Naive thymus-derived CD8-positive, alpha-beta T cell (primary cell): ENCODE measurements around the gene FAM133A. TPM values are rescaled to one million over a fixed set of nuclear protein-coding genes. Genes with fewer than 3 reads are reported as not detected.

ENCODE experiments used
- ATAC-seq, 2 donors: fragments of 150-1000 bp; cut with Tn5 transposase in 1 of 2; sonication (Bioruptor Pico), chemical (Tn5 transposase) in 1 of 2; 1 replicate in 1 of 2; 2 replicates in 1 of 2; pipeline ENCODE4 v1.10.0; 2021; ENCODE audit warnings: mild to moderate bottlenecking in 2 of 2, moderate library complexity in 2 of 2
- POLR2A ChIA-PET: fragments of 350-600 bp; sonication (Branson Sonifier 250); formaldehyde crosslinking; loops from one replicate; lab custom pipeline; 2021; ENCODE audit warnings: antibody characterized with exemption; lab: Charles Lee
- DNase-seq, 10 donors: peaks; one replicate each; pipeline versions ENCODE4 v3.0.0 to v3.0.0-alpha.2; 2020 to 2022
- H3K27ac Mint-ChIP-seq, 10 donors: one replicate each; pipeline ENCODE4 v1.8.0; 2020 to 2022; ENCODE audit warnings: mild to moderate bottlenecking in 10 of 10, mixed read lengths in 10 of 10, moderate library complexity in 4 of 10, inconsistent platforms in 1 of 10
- H3K27me3 Mint-ChIP-seq, 5 donors: one replicate each; pipeline ENCODE4 v1.8.0; 2021 to 2022; ENCODE audit warnings: mixed read lengths in 5 of 5
- H3K36me3 Mint-ChIP-seq, 3 donors: one replicate each; pipeline ENCODE4 v1.8.0; 2020 to 2022; ENCODE audit warnings: mixed read lengths in 3 of 3, mild to moderate bottlenecking in 2 of 3, inconsistent platforms in 1 of 3
- H3K4me1 Mint-ChIP-seq, 4 donors: one replicate each; pipeline ENCODE4 v1.8.0; 2021 to 2022; ENCODE audit warnings: mixed read lengths in 4 of 4
- H3K4me3 Mint-ChIP-seq, 10 donors: one replicate each; pipeline ENCODE4 v1.8.0; 2020 to 2022; ENCODE audit warnings: mild to moderate bottlenecking in 10 of 10, mixed read lengths in 10 of 10, moderate library complexity in 6 of 10, inconsistent platforms in 1 of 10
- H3K9me3 Mint-ChIP-seq, 9 donors: one replicate each; pipeline ENCODE4 v1.8.0; 2020 to 2022; ENCODE audit warnings: mixed read lengths in 9 of 9, mild to moderate bottlenecking in 3 of 9, inconsistent platforms in 1 of 9, moderate library complexity in 1 of 9
- polyA plus RNA-seq, 3 donors: library from polyadenylated mRNA; unstranded; fragments of 300-500 nt; fragmentation: Illumina TruSeq; gene quantifications; one replicate each; pipeline ENCODE4 v1.2.3, GENCODE V29; 2021
- total RNA-seq, 8 experiments: library from RNA in 2 of 8; stranded (reverse) in 2 of 8; gene quantifications; one replicate each; pipeline ENCODE4 v1.2.3 and lab custom pipeline; 2021 to 2026

The FAM133A gene
- total RNA-seq (under 1 TPM in 1 of 2 experiments, not detected in 1; 0.16 TPM), polyA plus RNA-seq (not detected), total RNA-seq (lab: John Stamatoyannopoulos, UW) (0 to 0.32 (median 0.21) reads per million in 6 experiments)

DNA sequence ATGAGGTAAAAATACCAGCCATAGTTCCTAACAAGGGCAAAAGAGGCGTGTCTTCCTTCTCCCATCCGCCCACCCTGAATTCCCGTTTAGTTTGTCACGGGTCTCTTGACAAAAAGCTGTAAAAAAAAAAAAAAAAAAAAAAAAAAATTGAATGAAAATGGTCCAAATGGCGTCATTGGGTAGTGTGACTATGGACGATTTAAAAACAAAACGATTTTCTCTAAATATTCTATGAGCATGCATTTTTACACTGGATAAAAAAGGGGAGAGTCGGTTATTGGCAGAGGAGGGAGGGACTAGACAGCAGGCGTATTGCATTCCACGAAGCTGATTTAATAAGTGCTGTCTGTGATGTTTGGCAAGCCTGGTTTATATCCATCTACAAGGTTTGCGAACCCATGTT is at the start of gene FAM133A:
FAM133A (plus strand) TSS at position 338 of the 403 bp plus-strand sequence. CDS start 35,214 bp downstream, outside the sequence.
- Mint-ChIP-seq H3K27ac (peak within 1 kb of the TSS; percentile 91 to 98 (median 96)), H3K4me3 (peak within 1 kb of the TSS; percentile 93 to 99 (median 94)), H3K4me1 (peaks cover 7 to 18% (median 14%) of the 10 kb centered on the region in 4 donors), H3K9me3 (no peaks in the 10 kb centered on the region), H3K27me3 (no peaks in the 10 kb centered on the region), H3K36me3 (no peaks in the 10 kb centered on the region)
- POLR2A ChIA-PET = no interaction called here
- ATAC-seq (peak; percentile 23 to 24), DNase-seq (peak in 2 of 10 donors; percentile 8 to 10)

- DNase-seq (no peak), ATAC-seq (no peak)
- Mint-ChIP-seq H3K27me3 (peaks cover 0 to 7% (median 0%) of the 10 kb centered on the region in 5 donors), H3K27ac (no peak overlapping the region), H3K36me3 (no peaks in the 10 kb centered on the region), H3K4me3 (no peak overlapping the region), H3K9me3 (peaks cover 0 to 15% (median 3%) of the 10 kb centered on the region in 9 donors), H3K4me1 (no peaks in the 10 kb centered on the region)
- POLR2A ChIA-PET = no interaction called here
Observed at GRCh38 chrX:93637591-93637990, 36.4 kb upstream of the FAM133A start.

- Mint-ChIP-seq H3K36me3 (no peaks in the 10 kb centered on the region), H3K27me3 (no peaks in the 10 kb centered on the region), H3K4me3 (no peak overlapping the region), H3K4me1 (no peaks in the 10 kb centered on the region), H3K9me3 (peaks cover 0 to 2% (median 0%) of the 10 kb centered on the region in 9 donors), H3K27ac (no peak overlapping the region)
- DNase-seq (no peak), ATAC-seq (no peak)
- POLR2A ChIA-PET = interaction anchor here (0.5 kb wide), 1 partner anchor 9 kb away, joined by 6 read pairs; no protein-coding TSS in a partner anchor
Observed at GRCh38 chrX:93649381-93649780, 24.6 kb upstream of the FAM133A start.

DNA sequence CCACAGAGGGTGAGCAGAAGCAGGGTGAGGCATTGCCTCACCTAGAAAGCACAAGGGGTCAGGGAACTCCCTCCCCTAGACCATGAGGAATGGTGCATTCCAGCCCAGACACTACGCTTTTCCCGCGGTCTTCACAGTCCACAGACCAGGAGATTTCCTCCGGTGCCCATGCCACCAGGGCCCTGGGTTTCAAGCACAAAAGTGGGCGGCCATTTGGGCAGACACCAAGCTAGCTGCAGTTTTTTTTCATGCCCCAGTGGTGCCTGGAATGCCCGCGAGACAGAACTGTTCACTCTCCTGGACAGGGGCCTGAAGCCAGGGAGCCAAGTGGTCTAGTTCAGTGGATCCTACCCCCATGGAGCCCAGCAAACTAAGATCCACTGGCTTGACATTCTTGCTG is 13.4 kb upstream of the FAM133A start:
- Mint-ChIP-seq H3K36me3 (no peaks in the 10 kb centered on the region), H3K27me3 (no peaks in the 10 kb centered on the region)
- ATAC-seq = no peak

DNA sequence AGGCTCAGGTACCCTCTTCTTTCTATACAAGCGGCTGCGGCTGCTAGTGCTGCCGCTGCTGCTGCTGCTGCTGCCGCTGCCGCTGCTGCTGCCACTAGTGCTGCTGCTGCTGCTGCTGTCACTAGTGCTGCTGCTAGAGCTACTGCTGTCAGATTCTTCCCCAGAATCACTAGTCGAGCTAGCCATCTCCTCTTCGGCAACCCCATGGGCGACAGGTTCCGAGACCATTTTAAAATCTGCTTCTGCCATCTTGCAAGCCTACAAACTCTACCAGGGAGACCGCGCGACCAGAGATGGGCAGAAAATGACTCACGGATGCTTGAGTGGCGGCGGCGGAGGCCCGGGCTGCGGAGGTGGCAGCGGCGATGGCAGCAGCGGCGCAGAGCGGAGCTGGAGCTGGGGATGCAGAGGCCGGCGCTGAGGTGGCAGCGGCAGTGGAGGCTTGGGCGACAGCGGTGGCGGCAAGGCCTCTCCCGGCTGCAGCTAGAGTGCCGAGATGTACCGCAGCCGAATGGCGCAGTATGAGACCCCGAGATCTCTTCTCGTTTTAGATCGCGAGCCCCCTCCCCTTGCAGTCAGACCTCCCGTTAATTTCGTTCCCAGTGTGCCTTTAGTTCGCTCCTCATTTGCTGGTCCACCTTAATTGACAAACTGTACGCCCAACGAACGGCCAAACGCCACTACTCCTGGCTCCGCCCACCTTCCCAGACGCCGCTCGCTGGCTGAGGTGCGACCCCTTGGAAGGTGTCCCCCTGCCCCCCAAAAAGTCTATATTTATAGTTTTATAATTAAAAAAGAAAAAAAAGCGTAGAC is 744 bp upstream of the FAM133A start, which contains the start of gene NAP1L3:
NAP1L3 (minus strand) TSS at position 523 of the 813 bp plus-strand sequence; CDS start at position 249, 274 bp downstream.
- ATAC-seq (peak; percentile 72 to 83), DNase-seq (peak; percentile 19 to 75 (median 50))
- Mint-ChIP-seq H3K4me1 (peaks cover 7 to 18% (median 14%) of the 10 kb centered on the region in 4 donors), H3K9me3 (no peaks in the 10 kb centered on the region), H3K27me3 (no peaks in the 10 kb centered on the region), H3K4me3 (peak within 1 kb of the TSS; percentile 93 to 99 (median 94)), H3K27ac (peak within 1 kb of the TSS; percentile 91 to 98 (median 96)), H3K36me3 (no peaks in the 10 kb centered on the region)
- POLR2A ChIA-PET = no interaction called here

More for the DNA sequence above, 13.4 kb upstream of the FAM133A start:
- H3K4me1 Mint-ChIP-seq = no peaks in the 10 kb centered on the region
- H3K9me3 Mint-ChIP-seq = peaks cover 0 to 3% (median 0%) of the 10 kb centered on the region in 9 donors
- H3K4me3 Mint-ChIP-seq = no peak overlapping the region
- H3K27ac Mint-ChIP-seq = no peak overlapping the region
- POLR2A ChIA-PET = no interaction called here
- DNase-seq = no peak

DNA sequence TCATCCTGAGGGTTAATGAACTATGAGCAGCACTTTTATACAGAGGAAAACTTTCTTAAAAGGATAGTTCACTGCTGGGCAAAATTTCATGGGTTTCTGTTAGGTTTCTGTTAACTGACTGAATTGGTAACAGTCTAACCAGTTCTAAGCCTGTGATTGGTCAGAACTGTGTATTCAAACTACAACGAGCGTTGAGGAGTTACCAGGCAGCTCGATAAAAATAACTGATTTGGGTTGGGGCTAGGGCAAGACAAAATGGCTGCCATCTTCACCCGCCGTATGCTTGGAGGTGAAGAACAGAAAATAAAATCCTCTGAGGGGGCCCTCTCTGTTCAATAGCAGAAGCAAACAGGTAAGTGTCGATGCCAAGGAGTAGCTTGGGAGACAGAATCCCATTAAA is 22.0 kb downstream of the FAM133A start:
- DNase-seq (no peak), ATAC-seq (no peak)
- Mint-ChIP-seq H3K36me3 (no peaks in the 10 kb centered on the region), H3K9me3 (no peaks in the 10 kb centered on the region), H3K4me1 (no peaks in the 10 kb centered on the region), H3K4me3 (no peak overlapping the region), H3K27ac (no peak overlapping the region), H3K27me3 (peaks cover 0 to 6% (median 0%) of the 10 kb centered on the region in 5 donors)
- POLR2A ChIA-PET = no interaction called here

GRCh38 chrX:93703701-93704100 is 29.7 kb downstream of the FAM133A start:
- ATAC-seq (no peak), DNase-seq (no peak)
- Mint-ChIP-seq H3K4me3 (no peak overlapping the region), H3K4me1 (no peaks in the 10 kb centered on the region), H3K27me3 (no peaks in the 10 kb centered on the region), H3K36me3 (no peaks in the 10 kb centered on the region), H3K9me3 (peaks cover 0 to 4% (median 0%) of the 10 kb centered on the region in 9 donors), H3K27ac (no peak overlapping the region)
- POLR2A ChIA-PET = no interaction called here

DNA sequence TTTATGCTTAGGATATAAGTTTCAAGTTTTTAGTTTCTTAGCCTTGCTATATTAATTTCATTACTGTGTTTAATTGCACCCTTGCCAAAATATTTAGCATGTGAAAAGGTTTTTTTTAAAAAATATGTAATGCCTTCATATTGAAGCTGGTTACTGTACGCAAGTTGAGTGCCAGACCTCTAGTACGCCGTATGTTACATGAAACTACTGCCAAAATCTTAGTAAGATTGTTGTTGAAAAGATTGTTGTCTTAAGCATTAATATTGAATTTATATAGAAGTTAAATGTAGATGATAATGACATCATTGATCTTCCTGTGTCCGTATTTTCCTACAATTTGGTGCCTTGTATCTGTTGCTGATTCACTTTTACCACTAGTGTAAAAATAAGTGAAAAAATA is 37.1 kb downstream of the FAM133A start:
- no peaks in the 10 kb centered on the region for H3K27me3 Mint-ChIP-seq
- H3K9me3 Mint-ChIP-seq = peaks cover 0 to 4% (median 0%) of the 10 kb centered on the region in 9 donors
- no peak overlapping the region for H3K4me3 Mint-ChIP-seq
- ATAC-seq (no peak), DNase-seq (no peak)
- no peaks in the 10 kb centered on the region for H3K36me3 Mint-ChIP-seq
- H3K27ac Mint-ChIP-seq = no peak overlapping the region
- POLR2A ChIA-PET = no interaction called here
- H3K4me1 Mint-ChIP-seq = no peaks in the 10 kb centered on the region

GRCh38 chrX:93741811-93742210 is 67.8 kb downstream of the FAM133A start:
- no peaks in the 10 kb centered on the region for H3K27me3 Mint-ChIP-seq
- H3K27ac Mint-ChIP-seq = peak overlapping the region in 1 of 10 donors; percentile 44
- ATAC-seq (no peak), DNase-seq (no peak)
- no peaks in the 10 kb centered on the region for H3K9me3 Mint-ChIP-seq
- POLR2A ChIA-PET = no interaction called here
- H3K4me3 Mint-ChIP-seq = no peak overlapping the region
- H3K4me1 Mint-ChIP-seq = no peaks in the 10 kb centered on the region
- H3K36me3 Mint-ChIP-seq = no peaks in the 10 kb centered on the region

GRCh38 chrX:93760163-93760562 is 86.2 kb downstream of the FAM133A start:
- POLR2A ChIA-PET = no interaction called here
- peaks cover 0 to 5% (median 0%) of the 10 kb centered on the region in 9 donors for H3K9me3 Mint-ChIP-seq

More at GRCh38 chrX:93760163-93760562, 86.2 kb downstream of the FAM133A start:
- Mint-ChIP-seq H3K36me3 (no peaks in the 10 kb centered on the region), H3K4me1 (no peaks in the 10 kb centered on the region), H3K27ac (no peak overlapping the region), H3K27me3 (no peaks in the 10 kb centered on the region), H3K4me3 (no peak overlapping the region)
- DNase-seq = no peak
- no peak for ATAC-seq

Other genes starting within 250 kb of the FAM133A start
- gene NAP1L3, start 628 bp upstream of the FAM133A start, total RNA-seq = 1 to 10 TPM; 9.3 to 9.4 TPM
- 1 to 10 TPM; 6.3 to 8.1 (median 7.1) TPM for gene NAP1L3, start 628 bp upstream of the FAM133A start, polyA plus RNA-seq